HepG2 (cell line): ENCODE measurements around the gene FAM20C. TPM values are rescaled to one million over a fixed set of nuclear protein-coding genes. Genes with fewer than 3 reads are reported as not detected.

Experiments used
- CSRNP1 ChIP-seq: sonication (generic); formaldehyde crosslinking; IDR thresholded peaks from 2 replicates; pipeline ENCODE4 v1.8.1; 2023; ENCODE audit warnings: mild to moderate bottlenecking, missing genetic modification reagents
- FOXK2 ChIP-seq: fragments of 450-650 bp; IDR thresholded peaks from 2 replicates; pipeline ENCODE4 v1.6.1; 2016
- HHEX ChIP-seq: IDR thresholded peaks from 2 replicates; pipeline ENCODE4 v1.6.1; 2016; ENCODE audit warnings: control low read depth
- KAT8 ChIP-seq: IDR thresholded peaks from 2 replicates; pipeline ENCODE4 v1.6.1; 2016; ENCODE audit warnings: missing genetic modification reagents, missing compliant biosample characterization
- TAF15 ChIP-seq: fragments of 200-400 bp; formaldehyde crosslinking; IDR thresholded peaks from one replicate; pipeline ENCODE4 v1.6.1; 2018; ENCODE audit warnings: mild to moderate bottlenecking, low read depth, low read length; ENCODE audit not compliant: poor library complexity, severe bottlenecking
- TFDP2 ChIP-seq: sonication (generic); formaldehyde crosslinking; IDR thresholded peaks from 2 replicates; pipeline ENCODE4 v1.4.0; 2020; ENCODE audit warnings: missing genetic modification reagents
- ZHX2 ChIP-seq, 2 experiments: sonication (generic) in 1 of 2; formaldehyde crosslinking in 1 of 2; IDR thresholded peaks; 2 replicates each; pipeline versions ENCODE4 v1.6.1 to v1.9.0; 2014 to 2022; ENCODE audit warnings: antibody characterized with exemption in 1 of 2, borderline replicate concordance in 1 of 2, inconsistent platforms in 1 of 2, low read depth in 1 of 2, missing genetic modification reagents in 1 of 2
- ZKSCAN1 ChIP-seq: fragments of 150-350 bp; IDR thresholded peaks from 2 replicates; pipeline ENCODE4 v1.6.1; 2014; ENCODE audit warnings: low read length
- ZNF143 ChIP-seq: sonication (generic); formaldehyde crosslinking; IDR thresholded peaks from 2 replicates; pipeline ENCODE4 v1.4.0; 2020; ENCODE audit warnings: missing genetic modification reagents
- ZNF280D ChIP-seq: sonication (generic); formaldehyde crosslinking; IDR thresholded peaks from 2 replicates; pipeline ENCODE4 v1.5.1; 2020; ENCODE audit warnings: mild to moderate bottlenecking, missing genetic modification reagents
- ZNF460 ChIP-seq: sonication (generic); formaldehyde crosslinking; IDR thresholded peaks from 2 replicates; pipeline ENCODE4 v1.5.1; 2020; ENCODE audit warnings: missing genetic modification reagents, mild to moderate bottlenecking, borderline replicate concordance
- ZNF496 ChIP-seq: sonication (generic); formaldehyde crosslinking; IDR thresholded peaks from 2 replicates; pipeline ENCODE4 v1.8.1; 2023; ENCODE audit warnings: mild to moderate bottlenecking, moderate library complexity, missing genetic modification reagents; ENCODE audit not compliant: insufficient replicate concordance
- ZNF639 ChIP-seq: conservative IDR thresholded peaks from 2 replicates; pipeline ENCODE4 v1.6.1; 2018; ENCODE audit warnings: missing genetic modification reagents
- ZSCAN29 ChIP-seq: sonication (generic); formaldehyde crosslinking; conservative IDR thresholded peaks from 2 replicates; pipeline ENCODE4 v1.4.0; 2020; ENCODE audit warnings: mild to moderate bottlenecking, missing genetic modification reagents
- polyA plus RNA-seq, 8 experiments: library from polyadenylated mRNA; depleted of rRNA in 3 of 8; stranded (reverse) in 7 of 8; unstranded in 1 of 8; fragments of >200 nt; fragmentation: Illumina TruSeq in 4 of 8; extraction: Trizol in 4 of 8; gene quantifications; 2 replicates each; pipeline versions ENCODE4 v1.2.1 to v1.2.3, GENCODE V29; 2011 to 2016; ENCODE audit warnings: low read depth in 4 of 8, missing spikeins in 1 of 8, mixed read lengths in 1 of 8; ENCODE audit not compliant: insufficient read depth in 1 of 8
- total RNA-seq, 5 experiments: library from RNA; depleted of rRNA; stranded (reverse); fragments of >200 nt; fragmentation: Illumina TruSeq; extraction: Trizol; gene quantifications; 2 replicates each; pipeline ENCODE4 v1.2.3, GENCODE V29; 2016; ENCODE audit warnings: low read depth in 1 of 5

Gene FAM20C
- total and polyA plus RNA-seq, 2 of the 13 experiments (the other 11 are each of a cell fraction or from before 2014, with no cell fraction given), result 11.9 to 19.9 TPM

- TF ChIP-seq TFDP2 (CRISPR knock-in tag) (no peak), ZNF496 (CRISPR knock-in tag) (no peak), ZNF143 (CRISPR knock-in tag) (peak; percentile 26; the same call in 1 of the 2 replicates), HHEX (CRISPR knock-in tag) (no peak), CSRNP1 (CRISPR knock-in tag) (no peak), ZNF639 (no peak), ZHX2 (IDR thresholded peaks at IDR 0.05; ENCODE audit: low read depth) (no peak), ZHX2 (CRISPR knock-in tag; IDR thresholded peaks at IDR 0.05; ENCODE audit: borderline replicate concordance) (no peak), TAF15 (no peak), ZKSCAN1 (no peak), ZSCAN29 (CRISPR knock-in tag) (no peak), FOXK2 (no peak), ZNF280D (CRISPR knock-in tag) (no peak), KAT8 (CRISPR knock-in tag) (no peak), ZNF460 (CRISPR knock-in tag) (peak; percentile 92)
Measured at GRCh38 chr7:197413-198335, 5.3 kb downstream of the FAM20C start (continued).
